ENCODE measurements around the gene GORAB.

The GORAB gene

DNA sequence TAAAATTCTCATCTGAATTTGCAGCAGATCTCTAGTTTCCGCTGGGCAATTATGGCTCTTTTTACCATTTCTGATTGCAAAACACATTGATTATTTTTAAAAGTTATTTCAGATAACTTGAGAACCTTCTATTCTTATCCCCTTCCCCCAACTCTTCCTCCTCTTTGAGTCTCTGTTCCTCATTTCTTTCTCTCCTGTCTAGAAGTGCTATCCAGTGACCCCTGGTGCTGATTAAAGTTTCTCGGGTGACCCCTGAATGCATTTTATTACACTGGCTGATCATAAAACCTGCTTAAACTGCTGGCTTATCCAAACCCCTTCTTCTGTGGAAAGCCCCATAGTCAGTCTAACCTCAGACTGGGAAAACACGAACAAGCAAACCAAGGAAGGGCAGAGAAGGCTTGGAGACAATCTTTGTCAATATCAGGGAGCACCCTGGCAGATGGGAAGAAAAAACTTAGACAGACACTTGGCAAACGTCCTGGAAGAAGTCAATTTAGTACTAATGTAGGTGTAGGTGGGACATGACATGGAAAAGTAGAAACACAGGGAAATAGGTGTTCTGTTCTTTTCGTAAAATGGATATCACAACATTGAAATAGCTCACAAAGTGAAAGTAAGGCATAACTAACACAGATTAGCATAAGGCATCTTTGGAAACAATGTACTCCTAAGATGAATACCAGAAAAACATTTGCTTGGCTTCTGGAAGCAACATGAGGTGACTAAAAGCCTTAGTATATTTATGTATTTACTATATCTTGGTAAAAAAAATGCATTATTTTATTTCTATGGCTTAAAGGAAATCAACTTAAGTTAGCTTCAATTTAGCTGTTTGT, 61.4 kb downstream of the GORAB start:
- DNase-seq, result no peak

DNA sequence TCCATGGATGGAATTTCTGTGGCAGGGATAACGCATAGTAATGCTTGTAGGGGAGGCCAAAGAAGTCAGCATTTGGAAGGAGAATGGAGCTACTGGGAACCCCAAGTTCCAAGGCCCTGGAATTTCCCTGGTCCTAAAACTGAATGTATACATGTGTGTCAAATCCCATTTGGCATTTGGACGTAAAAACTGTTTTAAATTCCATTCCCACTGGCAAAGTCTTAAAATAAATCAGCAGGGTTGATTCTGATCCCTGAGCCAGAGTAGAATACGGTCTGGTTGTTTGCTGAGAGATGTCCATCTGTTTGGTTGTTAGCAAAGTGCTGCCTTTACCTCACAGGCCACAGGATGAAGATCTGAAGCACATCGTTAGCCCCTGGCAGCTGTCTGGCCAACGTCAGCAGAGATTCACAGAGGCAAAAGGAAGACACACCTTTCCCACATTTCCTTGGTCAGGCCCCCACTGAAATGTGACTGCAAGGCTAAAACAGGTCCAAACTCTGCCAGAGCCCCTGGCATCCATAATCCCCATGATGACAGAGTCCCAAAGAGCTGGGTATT, 62.2 kb downstream of the GORAB start:
- DNase-seq, result no peak

DNA sequence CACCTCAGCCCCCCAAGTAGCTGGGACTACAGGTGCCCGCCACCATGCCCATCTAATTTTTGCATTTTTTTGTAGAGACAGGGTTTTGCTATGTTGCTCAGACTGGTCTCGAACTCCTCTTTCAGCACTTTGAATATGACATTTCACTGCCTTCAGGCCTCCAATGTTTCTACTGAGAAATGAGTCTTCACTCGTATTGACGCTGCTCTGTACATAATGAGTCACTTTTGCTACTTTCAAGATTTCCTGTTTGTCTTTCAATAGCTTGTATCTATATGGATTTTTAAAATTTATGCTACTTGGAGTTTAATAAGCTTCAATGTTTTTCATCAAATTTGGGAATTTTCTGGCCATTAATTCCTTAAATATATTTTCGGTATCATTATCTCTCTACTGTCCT, 64.7 kb downstream of the GORAB start:
- no peak for DNase-seq

DNA sequence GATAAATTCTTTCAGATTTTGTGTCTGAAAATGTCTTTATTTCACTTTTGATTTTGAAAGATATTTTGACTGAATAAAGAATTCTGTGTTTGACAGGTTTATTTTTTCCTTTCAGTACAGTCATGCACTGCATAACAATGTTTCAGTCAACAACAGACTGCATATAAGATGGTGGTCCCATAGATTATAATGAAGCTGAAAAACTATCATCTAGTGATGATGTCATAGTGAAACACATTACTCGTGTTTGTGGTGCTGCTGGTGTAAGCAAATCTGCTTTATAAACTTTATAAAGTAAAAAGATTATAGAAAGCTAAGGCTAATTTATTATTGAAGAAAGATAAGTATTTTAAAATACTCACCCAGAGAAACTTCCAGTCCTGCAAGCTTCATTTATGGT, 66.7 kb downstream of the GORAB start:
- DNase-seq, result no peak

DNA sequence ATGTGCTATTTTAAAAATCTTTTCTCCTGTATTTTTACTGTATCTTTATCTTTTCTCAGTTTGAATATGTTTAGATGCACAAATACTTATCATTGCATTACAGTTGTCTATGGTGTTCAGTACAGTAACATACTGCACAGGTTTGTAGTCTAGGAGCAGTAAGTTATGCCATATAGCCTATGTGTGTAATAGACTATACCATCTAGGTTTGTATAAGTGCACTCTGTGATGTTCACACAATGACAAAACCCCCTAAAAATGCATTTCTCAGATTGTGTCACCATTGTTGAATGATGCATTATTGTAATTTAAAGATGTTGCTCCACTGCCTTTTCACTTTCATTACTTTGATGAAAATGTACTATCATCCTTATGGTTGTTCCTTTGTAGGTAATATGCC, 67.1 kb downstream of the GORAB start:
- DNase-seq, result no peak

DNA sequence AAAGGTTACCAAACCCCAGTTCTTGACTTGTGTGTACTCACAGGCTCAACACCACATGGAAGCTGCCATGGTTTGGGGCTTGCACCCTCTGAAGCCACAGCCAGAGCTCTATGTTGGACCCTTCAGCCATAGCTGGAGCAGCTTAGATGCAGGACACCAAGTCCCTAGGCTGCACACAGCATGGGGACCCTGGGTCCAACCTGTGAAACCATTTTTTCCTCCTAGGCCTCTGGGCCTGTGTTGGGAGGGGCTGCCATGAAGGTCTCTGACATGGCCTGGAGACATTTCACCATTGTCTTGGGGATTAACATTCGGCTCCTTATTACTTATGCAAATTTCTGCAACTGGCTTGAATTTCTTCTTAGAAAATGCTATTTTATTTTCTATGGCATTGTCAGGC, 69.9 kb downstream of the GORAB start:
- DNase-seq, result no peak

Measured in HCEC 1CT (cell line).